Neural progenitor cell (in vitro differentiated cells): ENCODE measurements around the gene MAST3. TPM values are rescaled to one million over a fixed set of nuclear protein-coding genes. Genes with fewer than 3 reads are reported as not detected.

ENCODE experiments used
- DNase-seq: peaks from one replicate; pipeline ENCODE4 v3.0.0-alpha.2; 2016; ENCODE audit warnings: low spot score
- H2AFZ ChIP-seq: fragments of 200-600 bp; sonication (generic); replicated peaks from 2 replicates; pipeline ENCODE4 v1.6.1; 2016; ENCODE audit warnings: antibody characterized with exemption
- H3F3A ChIP-seq: fragments of 200-600 bp; sonication (generic); 2 replicates; pipeline ENCODE4 v1.6.1; 2016; ENCODE audit warnings: antibody characterized with exemption, low read depth
- H3K27ac ChIP-seq: fragments of 200-600 bp; sonication (generic); 2 replicates; pipeline ENCODE4 v1.5.1; 2016; ENCODE audit warnings: mild to moderate bottlenecking
- H3K27me3 ChIP-seq: fragments of 200-600 bp; sonication (generic); 2 replicates; pipeline ENCODE4 v1.6.1; 2016; ENCODE audit warnings: mild to moderate bottlenecking, moderate library complexity
- H3K36me3 ChIP-seq: fragments of 200-600 bp; sonication (generic); 2 replicates; pipeline ENCODE4 v1.5.1; 2016
- H3K4me1 ChIP-seq: fragments of 200-600 bp; sonication (generic); 2 replicates; pipeline ENCODE4 v1.6.1; 2016; ENCODE audit warnings: mixed run types
- H3K4me2 ChIP-seq: fragments of 200-600 bp; sonication (generic); 2 replicates; pipeline ENCODE4 v1.6.1; 2016
- H3K4me3 ChIP-seq: fragments of 200-600 bp; sonication (generic); 2 replicates; pipeline ENCODE4 v1.5.1; 2016
- H3K79me2 ChIP-seq: fragments of 200-600 bp; sonication (generic); 2 replicates; pipeline ENCODE4 v1.6.1; 2016; ENCODE audit warnings: low read depth
- H3K9ac ChIP-seq: fragments of 200-600 bp; sonication (generic); 2 replicates; pipeline ENCODE4 v1.6.1; 2016
- H3K9me3 ChIP-seq: fragments of 200-600 bp; sonication (generic); 2 replicates; pipeline ENCODE4 v1.5.1; 2016; ENCODE audit warnings: low read depth
- H4K20me1 ChIP-seq: fragments of 200-600 bp; sonication (generic); 2 replicates; pipeline ENCODE4 v1.6.1; 2016; ENCODE audit warnings: low read depth
- H3K27ac Mint-ChIP-seq: 3 replicates; pipeline ENCODE4 v1.8.0; 2021; ENCODE audit warnings: mixed read lengths
- H3K27me3 Mint-ChIP-seq: 2 replicates; pipeline ENCODE4 v1.8.0; 2022; ENCODE audit warnings: low read depth, mild to moderate bottlenecking, inconsistent platforms, moderate library complexity, mixed read lengths; ENCODE audit not compliant: insufficient read depth
- H3K36me3 Mint-ChIP-seq: 3 replicates; pipeline ENCODE4 v1.8.0; 2021; ENCODE audit warnings: mixed read lengths
- H3K4me1 Mint-ChIP-seq: 3 replicates; pipeline ENCODE4 v1.8.0; 2021; ENCODE audit warnings: mixed read lengths
- H3K4me3 Mint-ChIP-seq: 3 replicates; pipeline ENCODE4 v1.8.0; 2021; ENCODE audit warnings: mild to moderate bottlenecking, moderate library complexity, mixed read lengths
- H3K9me3 Mint-ChIP-seq: 3 replicates; pipeline ENCODE4 v1.8.0; 2020; ENCODE audit warnings: mixed read lengths
- CTCF ChIP-seq: fragments of 200-600 bp; sonication (generic); IDR thresholded peaks from 2 replicates; pipeline ENCODE4 v1.5.1; 2017; ENCODE audit warnings: antibody characterized with exemption, mild to moderate bottlenecking
- EZH2 ChIP-seq: fragments of 200-600 bp; sonication (generic); IDR thresholded peaks from 2 replicates; pipeline ENCODE4 v1.6.1; 2017; ENCODE audit warnings: antibody characterized with exemption, mild to moderate bottlenecking, moderate library complexity
- EZH2phosphoT487 ChIP-seq: fragments of 200-600 bp; sonication (generic); IDR thresholded peaks from 2 replicates; pipeline ENCODE4 v1.6.1; 2017; ENCODE audit warnings: antibody characterized with exemption
- total RNA-seq: library from RNA; depleted of rRNA; stranded (reverse); fragments of >200 nt; gene quantifications from 2 replicates; pipeline ENCODE4 v1.2.3, GENCODE V29; 2015; ENCODE audit warnings: low replicate concordance

MAST3 gene
- total RNA-seq, 1 donor from 2014 or later: 2.1 TPM

- no peaks in the 10 kb centered on the region for H3K36me3 ChIP-seq
- no peaks in the 10 kb centered on the region for H3K9me3 ChIP-seq
- peaks cover 12% of the 10 kb centered on the region for H3K4me1 Mint-ChIP-seq
- H3K27me3 ChIP-seq: no peaks in the 10 kb centered on the region
- peak overlapping the region; percentile 57 for H3K4me3 Mint-ChIP-seq
- H2AFZ ChIP-seq: no peak overlapping the region
- TF ChIP-seq CTCF: no peak
- no peak for TF ChIP-seq EZH2
- no peak for TF ChIP-seq EZH2phosphoT487
- H3K9me3 Mint-ChIP-seq: no peaks in the 10 kb centered on the region
- no peaks in the 10 kb centered on the region for H3K36me3 Mint-ChIP-seq
- peak overlapping the region; percentile 82 for H3K27ac Mint-ChIP-seq
- H3F3A ChIP-seq: peaks cover 4% of the 10 kb centered on the region
- peaks cover 3% of the 10 kb centered on the region for H3K27me3 Mint-ChIP-seq
- no peaks in the 10 kb centered on the region for H3K79me2 ChIP-seq
- DNase-seq: no peak
- no peaks in the 10 kb centered on the region for H3K4me1 ChIP-seq
- H3K9ac ChIP-seq: no peak overlapping the region
- no peak overlapping the region for H3K4me3 ChIP-seq
- no peak overlapping the region for H3K4me2 ChIP-seq
- no peak overlapping the region for H3K27ac ChIP-seq
- H4K20me1 ChIP-seq: no peaks in the 10 kb centered on the region
These were observed 6.9 kb upstream of the MAST3 start for GRCh38 chr19:18090545-18091216.

- Histone ChIP-seq H3K4me2 (no peak overlapping the region), H3K27ac (no peak overlapping the region), H3K4me1 (no peaks in the 10 kb centered on the region), H3K27me3 (no peaks in the 10 kb centered on the region), H3K9ac (no peak overlapping the region), H3F3A (peaks cover 4% of the 10 kb centered on the region), H2AFZ (no peak overlapping the region), H4K20me1 (no peaks in the 10 kb centered on the region), H3K36me3 (no peaks in the 10 kb centered on the region), H3K79me2 (no peaks in the 10 kb centered on the region), H3K9me3 (no peaks in the 10 kb centered on the region), H3K4me3 (no peak overlapping the region)
- H3K27me3 Mint-ChIP-seq: peaks cover 4% of the 10 kb centered on the region
- H3K9me3 Mint-ChIP-seq: no peaks in the 10 kb centered on the region
- H3K4me1 Mint-ChIP-seq: peaks cover 12% of the 10 kb centered on the region
- TF ChIP-seq EZH2: no peak
- no peak for TF ChIP-seq CTCF
- TF ChIP-seq EZH2phosphoT487: no peak
- H3K27ac Mint-ChIP-seq: peak overlapping the region; percentile 42
- no peak for DNase-seq
- no peak overlapping the region for H3K4me3 Mint-ChIP-seq
- H3K36me3 Mint-ChIP-seq: no peaks in the 10 kb centered on the region
These were observed 6.4 kb upstream of the MAST3 start for GRCh38 chr19:18091217-18091608.

GRCh38 chr19:18093439-18094161, 4.0 kb upstream of the MAST3 start:
- Histone ChIP-seq H4K20me1 (no peaks in the 10 kb centered on the region), H3K4me1 (no peaks in the 10 kb centered on the region), H3K79me2 (no peaks in the 10 kb centered on the region), H3K9ac (no peak overlapping the region), H3K36me3 (no peaks in the 10 kb centered on the region), H3K4me2 (no peak overlapping the region), H3K4me3 (no peak overlapping the region), H3F3A (peaks cover 12% of the 10 kb centered on the region), H3K27ac (no peak overlapping the region), H2AFZ (no peak overlapping the region), H3K27me3 (peaks cover 16% of the 10 kb centered on the region), H3K9me3 (no peaks in the 10 kb centered on the region)
- H3K27me3 Mint-ChIP-seq: peaks cover 6% of the 10 kb centered on the region
- H3K4me1 Mint-ChIP-seq: peaks cover 14% of the 10 kb centered on the region
- H3K9me3 Mint-ChIP-seq: no peaks in the 10 kb centered on the region
- H3K36me3 Mint-ChIP-seq: no peaks in the 10 kb centered on the region
- H3K4me3 Mint-ChIP-seq: no peak overlapping the region
- no peak for DNase-seq
- TF ChIP-seq EZH2phosphoT487 (no peak), CTCF (no peak), EZH2 (no peak)
- no peak overlapping the region for H3K27ac Mint-ChIP-seq
